Measurements from ENCODE around the gene KRT85. TPM values are rescaled to one million over a fixed set of nuclear protein-coding genes. Genes with fewer than 3 reads are reported as not detected.

KRT85 gene
- total RNA-seq, 1 experiment from 2014 or later = not detected

DNA sequence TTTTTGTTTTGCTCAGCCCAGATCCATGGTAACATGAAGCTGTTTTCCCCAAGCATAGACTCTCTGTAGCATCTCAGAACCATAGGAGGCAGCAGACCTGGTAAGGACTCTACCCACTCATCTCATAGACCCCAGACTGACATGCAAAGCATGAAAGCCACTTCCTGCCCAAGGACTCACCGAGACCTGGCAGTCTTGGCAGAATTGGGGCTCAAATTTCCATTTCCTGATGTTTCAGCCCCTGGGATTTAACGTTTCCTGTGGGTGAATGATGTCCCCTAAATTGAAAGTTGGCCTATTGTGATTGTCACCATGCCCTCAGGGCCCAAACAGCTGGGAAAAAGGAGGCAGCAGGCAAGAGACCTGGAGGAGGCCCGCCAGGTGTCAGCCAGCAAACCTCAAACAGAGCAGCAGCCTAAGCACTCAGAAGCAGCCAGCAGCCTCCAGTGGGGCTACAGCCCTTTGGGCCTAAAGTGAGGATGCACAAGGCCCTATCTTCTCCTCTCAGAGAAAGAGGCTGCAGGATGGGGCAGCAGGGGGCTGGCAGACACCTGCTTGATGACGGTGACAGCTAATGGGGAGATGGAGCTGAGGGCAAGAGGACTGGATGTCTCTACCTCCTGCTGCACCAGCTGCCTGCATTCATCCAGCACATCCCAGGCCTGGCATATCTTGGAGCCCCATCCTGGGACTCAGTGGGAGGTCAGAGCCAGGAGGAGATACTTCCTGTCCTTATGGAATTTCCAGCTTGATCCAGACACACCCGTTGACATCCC lies 8.5 kb downstream of the KRT85 start:
- no peaks in the 10 kb centered on the region for H3F3A ChIP-seq (ENCODE audit: insufficient read depth, low read depth)
- no peak overlapping the region for H3K4me2 ChIP-seq
- no peaks in the 10 kb centered on the region for H3K79me2 ChIP-seq (ENCODE audit: low read depth)
- CTCF ChIA-PET = interaction anchor here (0.5 to 0.6 kb wide), 2 partner anchors 32 to 322 kb away, joined by 3 to 4 read pairs; no protein-coding TSS in a partner anchor
- H3K4me3 ChIP-seq = no peak overlapping the region
- TF ChIP-seq, protein P1, sequence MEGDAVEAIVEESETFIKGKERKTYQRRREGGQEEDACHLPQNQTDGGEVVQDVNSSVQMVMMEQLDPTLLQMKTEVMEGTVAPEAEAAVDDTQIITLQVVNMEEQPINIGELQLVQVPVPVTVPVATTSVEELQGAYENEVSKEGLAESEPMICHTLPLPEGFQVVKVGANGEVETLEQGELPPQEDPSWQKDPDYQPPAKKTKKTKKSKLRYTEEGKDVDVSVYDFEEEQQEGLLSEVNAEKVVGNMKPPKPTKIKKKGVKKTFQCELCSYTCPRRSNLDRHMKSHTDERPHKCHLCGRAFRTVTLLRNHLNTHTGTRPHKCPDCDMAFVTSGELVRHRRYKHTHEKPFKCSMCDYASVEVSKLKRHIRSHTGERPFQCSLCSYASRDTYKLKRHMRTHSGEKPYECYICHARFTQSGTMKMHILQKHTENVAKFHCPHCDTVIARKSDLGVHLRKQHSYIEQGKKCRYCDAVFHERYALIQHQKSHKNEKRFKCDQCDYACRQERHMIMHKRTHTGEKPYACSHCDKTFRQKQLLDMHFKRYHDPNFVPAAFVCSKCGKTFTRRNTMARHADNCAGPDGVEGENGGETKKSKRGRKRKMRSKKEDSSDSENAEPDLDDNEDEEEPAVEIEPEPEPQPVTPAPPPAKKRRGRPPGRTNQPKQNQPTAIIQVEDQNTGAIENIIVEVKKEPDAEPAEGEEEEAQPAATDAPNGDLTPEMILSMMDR (conservative IDR thresholded peaks at IDR 0.05) = no peak
- TF ChIP-seq EZH2 (IDR thresholded peaks at IDR 0.05; ENCODE audit: low read depth) = no peak
- intact Hi-C loops (cut with micrococcal nuclease; ENCODE audit: unreplicated experiment) = no loop called here
- no peaks in the 10 kb centered on the region for H3K9me3 ChIP-seq (ENCODE audit: insufficient read depth, low read depth)
- no peaks in the 10 kb centered on the region for H3K36me3 ChIP-seq (ENCODE audit: low read depth)
- H3K9me2 ChIP-seq (ENCODE audit: insufficient read depth) = no peaks in the 10 kb centered on the region
- H2AFZ ChIP-seq = no peak overlapping the region
- POLR2A ChIA-PET (ENCODE audit: unreplicated experiment) = interaction anchor here (0.6 kb wide), 1 partner anchor 213 kb away, joined by 4 read pairs; no protein-coding TSS in a partner anchor
- DNase-seq = no peak
- H3K27me3 ChIP-seq (ENCODE audit: insufficient read depth, low read depth) = no peaks in the 10 kb centered on the region
- H4K20me1 ChIP-seq (ENCODE audit: insufficient read depth) = no peaks in the 10 kb centered on the region
- H3K27ac ChIP-seq = no peak overlapping the region
- no peaks in the 10 kb centered on the region for H3K4me1 ChIP-seq (replicated peaks; ENCODE audit: insufficient read depth)
- no TSS peak for BruUV-seq (replicated peaks)

DNA sequence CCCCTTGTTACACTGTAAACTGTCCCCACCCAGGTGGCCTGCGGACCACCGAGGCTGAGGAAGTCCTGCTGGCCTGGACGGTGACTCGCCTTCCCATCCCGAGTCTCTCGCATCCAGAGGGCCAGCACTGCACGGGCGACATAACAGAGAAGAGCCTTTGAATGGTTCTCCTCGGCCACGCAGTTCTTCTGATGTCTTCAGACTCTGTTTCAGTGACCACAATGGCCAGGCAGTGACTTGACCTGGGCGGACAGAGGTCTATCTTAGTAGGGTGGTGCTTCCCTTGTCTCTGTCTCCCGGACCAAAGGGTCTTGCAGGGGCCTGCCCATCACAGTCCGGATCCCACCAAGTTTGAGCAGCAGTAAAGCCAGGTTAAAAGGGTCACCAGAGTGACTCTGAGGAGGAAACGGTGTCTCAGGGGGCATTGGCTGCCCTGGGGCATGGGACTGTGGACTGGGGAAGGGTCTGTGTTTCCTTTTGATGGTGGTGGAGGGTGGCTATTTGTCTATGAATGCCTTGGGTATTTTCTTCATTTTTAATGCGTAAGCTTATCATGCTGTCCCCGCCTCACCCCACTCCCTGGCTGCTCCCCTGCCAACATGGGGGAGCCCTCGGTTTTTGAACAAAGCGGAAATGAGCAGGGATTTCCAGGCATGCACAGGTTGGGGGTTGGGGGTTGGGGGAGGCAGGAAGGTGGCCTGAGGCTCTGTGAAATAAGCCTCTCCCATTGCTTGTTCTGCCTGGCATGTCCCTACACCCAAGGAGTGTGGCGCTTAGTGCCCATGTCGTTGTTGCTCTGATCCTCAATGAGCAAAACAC lies 10.3 kb downstream of the KRT85 start:
- Histone ChIP-seq H3K27me3 (ENCODE audit: insufficient read depth, low read depth) (no peaks in the 10 kb centered on the region), H3K27ac (no peak overlapping the region), H3K9me2 (ENCODE audit: insufficient read depth) (no peaks in the 10 kb centered on the region), H3K9me3 (ENCODE audit: insufficient read depth, low read depth) (no peaks in the 10 kb centered on the region), H3F3A (ENCODE audit: insufficient read depth, low read depth) (no peaks in the 10 kb centered on the region), H3K4me1 (replicated peaks; ENCODE audit: insufficient read depth) (no peaks in the 10 kb centered on the region), H3K4me2 (no peak overlapping the region), H3K79me2 (ENCODE audit: low read depth) (no peaks in the 10 kb centered on the region), H3K4me3 (no peak overlapping the region), H3K36me3 (ENCODE audit: low read depth) (no peaks in the 10 kb centered on the region), H2AFZ (no peak overlapping the region), H4K20me1 (ENCODE audit: insufficient read depth) (no peaks in the 10 kb centered on the region)
- TF ChIP-seq EZH2 (IDR thresholded peaks at IDR 0.05; ENCODE audit: low read depth) = no peak
- TF ChIP-seq, protein P1 (conservative IDR thresholded peaks at IDR 0.05) = no peak
- DNase-seq = no peak
- intact Hi-C loops (cut with micrococcal nuclease; ENCODE audit: unreplicated experiment) = no loop called here
- no TSS peak for BruUV-seq (replicated peaks)
- ChIA-PET POLR2A (ENCODE audit: unreplicated experiment) (no interaction called here), CTCF (no interaction called here)

DNA sequence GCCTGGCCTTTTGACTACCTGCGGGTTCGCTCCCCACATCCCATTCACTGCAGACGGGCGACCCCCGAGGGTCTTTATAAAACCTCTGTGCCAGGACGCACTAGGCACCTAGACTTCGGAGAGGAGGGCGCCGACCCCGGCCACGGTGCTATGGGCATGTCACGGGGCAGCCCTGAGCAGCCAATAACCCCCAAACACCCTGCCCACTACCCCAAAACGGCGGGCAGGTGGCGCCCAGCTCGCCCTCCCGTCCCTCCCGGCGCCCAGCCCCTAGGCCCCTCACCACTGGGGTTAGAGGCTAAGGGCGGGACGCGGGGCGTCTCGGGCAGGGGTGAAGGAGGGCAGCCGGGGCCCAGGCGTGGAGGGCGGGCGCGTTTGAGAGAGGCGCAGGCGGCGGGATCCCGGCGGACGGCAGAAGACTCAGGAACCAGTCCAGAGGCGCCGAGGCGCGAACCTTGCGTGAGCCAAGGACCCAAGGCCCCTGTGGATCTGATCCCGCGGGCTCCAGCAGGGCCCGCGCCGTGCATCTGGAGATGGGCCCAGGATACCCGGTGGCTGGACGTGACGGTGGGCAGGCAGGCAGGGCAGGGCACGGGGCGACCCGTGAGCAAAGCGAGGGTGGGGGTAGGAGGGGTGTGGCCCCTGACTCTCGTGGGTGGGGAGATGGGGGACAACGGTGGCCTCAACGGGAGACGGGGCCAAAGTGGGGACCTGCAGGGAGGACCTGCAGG lies 11.1 kb downstream of the KRT85 start:
- Histone ChIP-seq H3K36me3 (ENCODE audit: low read depth) (no peaks in the 10 kb centered on the region), H3K4me2 (no peak overlapping the region), H3K79me2 (ENCODE audit: low read depth) (no peaks in the 10 kb centered on the region), H3K27ac (no peak overlapping the region), H3K9me3 (ENCODE audit: insufficient read depth, low read depth) (no peaks in the 10 kb centered on the region), H3K4me1 (replicated peaks; ENCODE audit: insufficient read depth) (no peaks in the 10 kb centered on the region), H2AFZ (no peak overlapping the region), H3F3A (ENCODE audit: insufficient read depth, low read depth) (no peaks in the 10 kb centered on the region), H3K9me2 (ENCODE audit: insufficient read depth) (no peaks in the 10 kb centered on the region), H4K20me1 (ENCODE audit: insufficient read depth) (no peaks in the 10 kb centered on the region), H3K4me3 (no peak overlapping the region), H3K27me3 (ENCODE audit: insufficient read depth, low read depth) (no peaks in the 10 kb centered on the region)
- ChIA-PET CTCF (no interaction called here), POLR2A (ENCODE audit: unreplicated experiment) (no interaction called here)
- no TSS peak for BruUV-seq (replicated peaks)
- TF ChIP-seq EZH2 (IDR thresholded peaks at IDR 0.05; ENCODE audit: low read depth) = no peak
- TF ChIP-seq, protein P1 (conservative IDR thresholded peaks at IDR 0.05) = no peak
- no peak for DNase-seq
- intact Hi-C loops (cut with micrococcal nuclease; ENCODE audit: unreplicated experiment) = no loop called here

Measured in PC-9 (cell line).